ENCODE data around the gene BSPRY.

Gene BSPRY

GRCh38 chr9:113322671-113323070, 26.7 kb upstream of the BSPRY start:
- H3F3A ChIP-seq (ENCODE audit: insufficient read depth) = no peaks in the 10 kb centered on the region
- H3K9ac ChIP-seq (ENCODE audit: low read length) = no peak overlapping the region
- no peaks in the 10 kb centered on the region for H3K9me3 ChIP-seq (ENCODE audit: insufficient read depth, low read length)
- H3K79me2 ChIP-seq (ENCODE audit: insufficient read depth, low read length) = no peaks in the 10 kb centered on the region
- no peaks in the 10 kb centered on the region for H3K36me3 ChIP-seq (ENCODE audit: low read length)
- H3K27ac ChIP-seq (ENCODE audit: low read depth, low read length) = no peak overlapping the region
- H4K20me1 ChIP-seq (ENCODE audit: low read depth, low read length) = no peaks in the 10 kb centered on the region
- no peak overlapping the region for H2AFZ ChIP-seq (ENCODE audit: low read depth, low read length, severe bottlenecking)
- TF ChIP-seq CTCF (IDR thresholded peaks at IDR 0.05; ENCODE audit: insufficient read depth, low read length, poor library complexity, severe bottlenecking) (no peak), EZH2phosphoT487 (conservative IDR thresholded peaks at IDR 0.05; ENCODE audit: low read length) (no peak)
- H3K9me2 ChIP-seq (replicated peaks; ENCODE audit: insufficient read depth, low read length) = no peaks in the 10 kb centered on the region
- no peaks in the 10 kb centered on the region for H3K27me3 ChIP-seq (ENCODE audit: low read length)
- no peak overlapping the region for H3K4me2 ChIP-seq (ENCODE audit: low read depth, low read length, poor library complexity, severe bottlenecking)
- no peak overlapping the region for H3K4me3 ChIP-seq (ENCODE audit: insufficient read depth, low read length, poor library complexity, severe bottlenecking)

GRCh38 chr9:113326230-113326629, 23.1 kb upstream of the BSPRY start:
- H3K4me2 ChIP-seq (ENCODE audit: low read depth, low read length, poor library complexity, severe bottlenecking) = no peak overlapping the region
- no peaks in the 10 kb centered on the region for H3F3A ChIP-seq (ENCODE audit: insufficient read depth)
- H3K27ac ChIP-seq (ENCODE audit: low read depth, low read length) = no peak overlapping the region
- no peak overlapping the region for H3K9ac ChIP-seq (ENCODE audit: low read length)
- H2AFZ ChIP-seq (ENCODE audit: low read depth, low read length, severe bottlenecking) = no peak overlapping the region
- H3K4me3 ChIP-seq (ENCODE audit: insufficient read depth, low read length, poor library complexity, severe bottlenecking) = no peak overlapping the region
- no peaks in the 10 kb centered on the region for H3K9me3 ChIP-seq (ENCODE audit: insufficient read depth, low read length)
- no peaks in the 10 kb centered on the region for H4K20me1 ChIP-seq (ENCODE audit: low read depth, low read length)
- no peaks in the 10 kb centered on the region for H3K79me2 ChIP-seq (ENCODE audit: insufficient read depth, low read length)
- TF ChIP-seq EZH2phosphoT487 (conservative IDR thresholded peaks at IDR 0.05; ENCODE audit: low read length) (no peak), CTCF (IDR thresholded peaks at IDR 0.05; ENCODE audit: insufficient read depth, low read length, poor library complexity, severe bottlenecking) (no peak)
- H3K27me3 ChIP-seq (ENCODE audit: low read length) = no peaks in the 10 kb centered on the region
- no peaks in the 10 kb centered on the region for H3K9me2 ChIP-seq (replicated peaks; ENCODE audit: insufficient read depth, low read length)
- no peaks in the 10 kb centered on the region for H3K36me3 ChIP-seq (ENCODE audit: low read length)

- no peaks in the 10 kb centered on the region for H3K9me2 ChIP-seq (replicated peaks; ENCODE audit: insufficient read depth, low read length)
- H3K27ac ChIP-seq (ENCODE audit: low read depth, low read length) = no peak overlapping the region
- H3K27me3 ChIP-seq (ENCODE audit: low read length) = no peaks in the 10 kb centered on the region
- no peaks in the 10 kb centered on the region for H3K9me3 ChIP-seq (ENCODE audit: insufficient read depth, low read length)
- no peak overlapping the region for H2AFZ ChIP-seq (ENCODE audit: low read depth, low read length, severe bottlenecking)
- no peaks in the 10 kb centered on the region for H3F3A ChIP-seq (ENCODE audit: insufficient read depth)
- H3K79me2 ChIP-seq (ENCODE audit: insufficient read depth, low read length) = no peaks in the 10 kb centered on the region
- no peak overlapping the region for H3K9ac ChIP-seq (ENCODE audit: low read length)
- H3K4me2 ChIP-seq (ENCODE audit: low read depth, low read length, poor library complexity, severe bottlenecking) = no peak overlapping the region
- no peak for TF ChIP-seq EZH2phosphoT487 (conservative IDR thresholded peaks at IDR 0.05; ENCODE audit: low read length)
- TF ChIP-seq CTCF (IDR thresholded peaks at IDR 0.05; ENCODE audit: insufficient read depth, low read length, poor library complexity, severe bottlenecking) = no peak
- H3K4me3 ChIP-seq (ENCODE audit: insufficient read depth, low read length, poor library complexity, severe bottlenecking) = no peak overlapping the region
- no peaks in the 10 kb centered on the region for H3K36me3 ChIP-seq (ENCODE audit: low read length)
- no peaks in the 10 kb centered on the region for H4K20me1 ChIP-seq (ENCODE audit: low read depth, low read length)
These were observed 21.1 kb upstream of the BSPRY start for GRCh38 chr9:113328045-113328782.

Measured in SU-DHL-6 (cell line).